Endodermal cell (in vitro differentiated cells): ENCODE data around the gene MYORG. TPM values are rescaled to one million over a fixed set of nuclear protein-coding genes. Genes with fewer than 3 reads are reported as not detected.

Experiments
- DNase-seq: peaks from one replicate; pipeline ENCODE4 v3.0.0-alpha.2; 2017
- H3K27ac ChIP-seq: 2 replicates; pipeline ENCODE4 v1.5.1; 2013; ENCODE audit warnings: mild to moderate bottlenecking, low read depth, low read length, moderate library complexity
- H3K27me3 ChIP-seq: 2 replicates; pipeline ENCODE4 v1.6.1; 2013; ENCODE audit warnings: mild to moderate bottlenecking, low read length, moderate library complexity; ENCODE audit not compliant: insufficient read depth, control insufficient read depth, poor library complexity, severe bottlenecking
- H3K36me3 ChIP-seq: 2 replicates; pipeline ENCODE4 v1.7.0; 2013; ENCODE audit warnings: mild to moderate bottlenecking, low read length, moderate library complexity; ENCODE audit not compliant: control insufficient read depth, insufficient read depth
- H3K4me1 ChIP-seq: one replicate; pipeline ENCODE4 v1.7.0; 2013; ENCODE audit warnings: low read length; ENCODE audit not compliant: control insufficient read depth, insufficient read depth
- H3K4me3 ChIP-seq: 2 replicates; pipeline ENCODE4 v1.5.1; 2013; ENCODE audit warnings: mild to moderate bottlenecking, low read length, moderate library complexity
- H3K9ac ChIP-seq: 2 replicates; pipeline ENCODE4 v1.6.1; 2013; ENCODE audit warnings: mild to moderate bottlenecking, low read length, moderate library complexity; ENCODE audit not compliant: poor library complexity, severe bottlenecking; ENCODE audit errors: extremely low read depth
- H3K9me3 ChIP-seq: 2 replicates; pipeline ENCODE4 v1.6.1; 2013; ENCODE audit warnings: mild to moderate bottlenecking, low read length, moderate library complexity; ENCODE audit not compliant: control insufficient read depth
- H3K27ac Mint-ChIP-seq: 2 replicates; pipeline ENCODE4 v1.8.0; 2020; ENCODE audit warnings: mixed read lengths
- H3K27me3 Mint-ChIP-seq: 2 replicates; pipeline ENCODE4 v1.8.0; 2021; ENCODE audit warnings: mild to moderate bottlenecking, mixed read lengths; ENCODE audit not compliant: insufficient read depth
- H3K36me3 Mint-ChIP-seq: 2 replicates; pipeline ENCODE4 v1.8.0; 2020; ENCODE audit warnings: low read depth, mixed read lengths
- H3K4me1 Mint-ChIP-seq: 2 replicates; pipeline ENCODE4 v1.8.0; 2020; ENCODE audit warnings: mixed read lengths
- H3K4me3 Mint-ChIP-seq: 2 replicates; pipeline ENCODE4 v1.8.0; 2020; ENCODE audit warnings: mild to moderate bottlenecking, moderate library complexity, mixed read lengths
- H3K9me3 Mint-ChIP-seq: 2 replicates; pipeline ENCODE4 v1.8.0; 2020; ENCODE audit warnings: mild to moderate bottlenecking, mixed read lengths
- WGBS, 2 experiments: methylation state at CpG; one replicate each; pipeline versions ENCODE4 v1.1.5 to v1.1.7; 2013; ENCODE audit warnings: missing lambda C conversion rate in 2 of 2, mixed read lengths in 1 of 2; ENCODE audit not compliant: insufficient coverage in 1 of 2, insufficient read length in 1 of 2; 5-methylcytosine and 5-hydroxymethylcytosine counted together
- total RNA-seq, 2 donors: library from RNA; stranded (reverse); fragmentation: NEBNext Ultra II Directional in 1 of 2; extraction: Animal tissue kit (Norgen Biotek cat#: 25700) in 1 of 2; gene quantifications; 2 replicates in 1 of 2; 3 replicates in 1 of 2; pipeline ENCODE4 v1.2.1, GENCODE V29; 2021
- TF ChIP-seq, protein P1 (sequence below): fragments of 200-600 bp; sonication (generic); conservative IDR thresholded peaks from 2 replicates; pipeline ENCODE4 v1.5.0; 2021; ENCODE audit warnings: antibody characterized with exemption, mild to moderate bottlenecking

MYORG gene
- total RNA-seq, 2 donors from 2014 or later, result 56.7 to 58.8 TPM

DNA sequence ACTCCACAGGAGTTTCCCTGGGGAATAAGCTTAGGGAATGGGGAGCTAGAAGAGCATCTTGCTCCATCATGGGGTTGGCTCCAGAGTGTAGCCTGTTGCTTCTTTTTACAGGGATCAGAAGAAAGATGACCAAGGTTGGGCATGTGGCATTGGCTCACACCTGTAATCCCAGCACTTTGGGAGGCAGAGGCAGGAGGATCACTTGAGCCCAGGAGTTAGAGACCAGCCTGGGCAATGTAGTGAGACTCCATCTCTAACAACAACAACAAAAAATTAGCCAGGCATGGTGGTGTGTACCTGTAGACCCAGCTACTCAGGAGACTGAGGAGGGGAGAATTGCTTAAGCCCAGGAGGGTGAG, 28.9 kb downstream of the MYORG start:
- Histone ChIP-seq H3K36me3 (peaks cover 11% of the 10 kb centered on the region), H3K9me3 (no peaks in the 10 kb centered on the region), H3K4me3 (no peak overlapping the region), H3K4me1 (no peaks in the 10 kb centered on the region), H3K27ac (no peak overlapping the region), H3K9ac (no peak overlapping the region), H3K27me3 (no peaks in the 10 kb centered on the region)
- Mint-ChIP-seq H3K27ac (peak overlapping the region; percentile 13), H3K27me3 (no peaks in the 10 kb centered on the region), H3K4me3 (no peak overlapping the region), H3K36me3 (peaks cover 18% of the 10 kb centered on the region), H3K9me3 (no peaks in the 10 kb centered on the region), H3K4me1 (no peaks in the 10 kb centered on the region)
- DNase-seq, result no peak
- TF ChIP-seq, protein P1, sequence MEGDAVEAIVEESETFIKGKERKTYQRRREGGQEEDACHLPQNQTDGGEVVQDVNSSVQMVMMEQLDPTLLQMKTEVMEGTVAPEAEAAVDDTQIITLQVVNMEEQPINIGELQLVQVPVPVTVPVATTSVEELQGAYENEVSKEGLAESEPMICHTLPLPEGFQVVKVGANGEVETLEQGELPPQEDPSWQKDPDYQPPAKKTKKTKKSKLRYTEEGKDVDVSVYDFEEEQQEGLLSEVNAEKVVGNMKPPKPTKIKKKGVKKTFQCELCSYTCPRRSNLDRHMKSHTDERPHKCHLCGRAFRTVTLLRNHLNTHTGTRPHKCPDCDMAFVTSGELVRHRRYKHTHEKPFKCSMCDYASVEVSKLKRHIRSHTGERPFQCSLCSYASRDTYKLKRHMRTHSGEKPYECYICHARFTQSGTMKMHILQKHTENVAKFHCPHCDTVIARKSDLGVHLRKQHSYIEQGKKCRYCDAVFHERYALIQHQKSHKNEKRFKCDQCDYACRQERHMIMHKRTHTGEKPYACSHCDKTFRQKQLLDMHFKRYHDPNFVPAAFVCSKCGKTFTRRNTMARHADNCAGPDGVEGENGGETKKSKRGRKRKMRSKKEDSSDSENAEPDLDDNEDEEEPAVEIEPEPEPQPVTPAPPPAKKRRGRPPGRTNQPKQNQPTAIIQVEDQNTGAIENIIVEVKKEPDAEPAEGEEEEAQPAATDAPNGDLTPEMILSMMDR, result no peak

DNA sequence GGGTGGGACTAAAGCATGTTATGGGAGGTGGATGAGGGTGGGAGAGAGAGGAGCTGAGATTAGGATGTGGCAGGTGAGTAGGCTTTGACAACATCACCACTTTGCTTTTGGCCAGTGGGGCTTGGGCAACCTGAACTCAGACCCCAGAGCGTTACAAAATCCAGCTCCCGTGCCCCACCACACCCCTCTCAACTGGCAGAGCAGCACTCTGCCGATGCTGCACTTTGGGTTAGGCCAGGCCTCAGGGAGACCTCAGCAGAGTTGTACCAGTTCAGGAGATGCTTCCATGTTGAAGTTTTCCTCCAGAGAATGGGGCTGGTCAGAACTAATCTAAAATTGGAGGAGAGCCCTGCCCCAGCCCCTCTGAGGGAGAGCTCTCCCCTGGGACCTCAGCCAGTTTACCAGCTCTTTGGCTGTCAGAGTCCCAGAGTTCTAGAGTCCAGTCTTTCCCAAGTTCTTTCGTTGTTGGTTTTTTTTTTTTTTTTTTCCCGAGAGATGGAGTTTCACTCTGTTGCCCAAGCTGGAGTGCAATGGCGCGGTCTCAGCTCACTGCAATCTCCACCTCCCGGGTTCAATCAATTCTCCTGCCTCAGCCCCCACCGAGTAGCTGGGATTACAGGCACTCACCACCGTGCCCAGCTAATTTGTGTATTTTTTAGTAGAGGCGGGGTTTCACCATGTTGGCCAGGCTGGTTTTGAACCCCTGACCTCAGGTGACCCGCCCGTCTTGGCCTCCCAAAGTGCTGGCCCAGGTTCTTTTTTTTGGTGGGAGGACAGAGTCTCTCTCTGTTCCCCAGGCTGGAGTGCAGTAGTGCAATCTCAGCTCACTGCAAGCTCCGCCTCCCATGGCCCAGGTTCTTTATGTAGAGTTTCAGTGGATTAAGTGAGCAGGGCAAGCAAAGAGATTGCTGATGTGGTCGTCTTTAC, 29.6 kb downstream of the MYORG start:
- H3K9me3 Mint-ChIP-seq, result no peaks in the 10 kb centered on the region
- H3K9me3 ChIP-seq, result no peaks in the 10 kb centered on the region
- no peaks in the 10 kb centered on the region for H3K27me3 ChIP-seq
- peak overlapping the region; percentile 13 for H3K27ac Mint-ChIP-seq
- H3K9ac ChIP-seq, result no peak overlapping the region
- WGBS, 2 experiments, result 91% methylated on average over 13 to 15 of the region's 15 CpGs
- TF ChIP-seq, protein P1, result no peak
- no peak overlapping the region for H3K27ac ChIP-seq
- H3K36me3 Mint-ChIP-seq, result peaks cover 22% of the 10 kb centered on the region
- H3K27me3 Mint-ChIP-seq, result no peaks in the 10 kb centered on the region
- no peak overlapping the region for H3K4me3 ChIP-seq
- H3K4me3 Mint-ChIP-seq, result no peak overlapping the region
- peaks cover 15% of the 10 kb centered on the region for H3K36me3 ChIP-seq
- no peaks in the 10 kb centered on the region for H3K4me1 ChIP-seq
- no peaks in the 10 kb centered on the region for H3K4me1 Mint-ChIP-seq
- DNase-seq, result no peak

DNA sequence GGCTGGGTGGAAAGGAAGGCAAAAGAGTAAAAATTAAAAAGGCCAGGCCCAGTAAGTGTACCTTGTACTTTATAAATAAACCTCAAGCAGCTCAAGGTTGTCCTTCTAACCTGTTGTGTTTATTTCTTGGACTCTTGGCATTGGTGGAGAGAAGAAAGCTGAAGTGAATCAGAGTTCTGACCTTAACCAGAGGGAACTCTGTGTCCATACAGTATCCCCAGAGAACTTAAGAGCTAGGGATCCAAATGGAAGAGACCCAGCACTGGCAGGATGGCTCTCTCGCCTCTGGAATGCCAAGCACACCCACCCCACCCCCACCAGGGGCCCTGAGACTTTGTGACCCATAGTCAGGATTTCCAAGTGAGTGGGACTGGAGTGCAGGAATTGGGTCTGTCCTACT, 33.1 kb downstream of the MYORG start:
- Mint-ChIP-seq H3K27me3 (no peaks in the 10 kb centered on the region), H3K27ac (no peak overlapping the region), H3K4me1 (no peaks in the 10 kb centered on the region), H3K36me3 (peaks cover 41% of the 10 kb centered on the region), H3K9me3 (no peaks in the 10 kb centered on the region), H3K4me3 (no peak overlapping the region)
- WGBS, 2 experiments, result 88% methylated on average over 1 of the region's 1 CpG; no CpG with 5 or more reads in 1 of the 2 experiments
- Histone ChIP-seq H3K4me3 (no peak overlapping the region), H3K27ac (no peak overlapping the region), H3K27me3 (no peaks in the 10 kb centered on the region), H3K4me1 (no peaks in the 10 kb centered on the region), H3K9ac (no peak overlapping the region), H3K9me3 (no peaks in the 10 kb centered on the region), H3K36me3 (peaks cover 37% of the 10 kb centered on the region)
- TF ChIP-seq, protein P1, result no peak
- no peak for DNase-seq
